ENCODE results near the gene SSH3. TPM values are rescaled to one million over a fixed set of nuclear protein-coding genes. Genes with fewer than 3 reads are reported as not detected.
A peak's percentile ranks its signal among the peaks of the same experiment; 100 is the strongest.

Gene SSH3
- total and polyA plus RNA-seq, 2 donors: 23.6 to 52.7 TPM

DNA sequence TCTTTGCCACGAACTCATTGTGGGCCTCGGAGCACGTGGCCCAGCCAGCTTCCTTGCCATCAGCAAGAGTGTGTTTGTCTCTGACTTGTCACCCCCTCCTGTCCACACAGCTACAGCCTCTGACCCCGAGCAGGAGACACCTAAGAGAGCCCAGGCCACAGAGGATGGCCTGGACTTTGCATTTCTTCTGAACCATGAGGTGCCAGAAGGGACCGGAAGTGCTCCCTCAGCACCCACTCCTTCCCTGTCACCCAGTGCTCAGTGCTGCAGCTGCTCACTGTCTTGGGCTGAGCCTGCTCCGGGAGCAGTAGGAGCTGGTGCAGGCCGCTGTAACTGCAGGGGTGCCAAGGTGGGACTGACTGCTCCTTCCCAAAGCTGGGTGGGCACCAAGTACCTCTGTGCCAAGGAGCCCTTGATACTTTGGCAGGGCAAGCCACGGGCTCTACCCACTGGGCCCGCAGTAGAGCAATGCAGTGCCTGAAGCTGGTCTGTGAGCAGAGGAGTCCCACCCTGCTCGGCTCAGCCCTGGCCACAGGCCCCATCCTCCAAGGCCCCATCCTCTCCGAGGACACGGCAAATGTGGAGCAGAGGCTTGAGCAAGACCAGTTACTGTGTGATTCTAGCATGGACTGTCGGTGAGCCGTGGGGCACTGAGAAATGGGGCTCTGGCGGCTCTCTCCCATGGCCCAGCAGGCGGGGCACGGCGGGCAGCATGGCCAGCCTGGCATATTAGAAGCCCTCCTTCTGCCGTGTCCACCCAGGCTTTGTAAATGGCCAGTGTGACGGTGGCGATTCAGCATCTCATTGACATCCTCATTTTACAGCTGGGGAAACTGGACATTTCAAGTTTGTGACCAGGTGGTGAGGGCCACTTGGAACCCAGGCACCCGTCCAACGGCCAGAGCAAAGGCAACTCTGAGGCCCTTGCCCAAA lies 30.7 kb upstream of the SSH3 start:
- no peak for DNase-seq (ENCODE audit: extremely low spot score)
- Histone ChIP-seq H3K4me1 (ENCODE audit: insufficient read depth) (peaks cover 2% of the 10 kb centered on the region), H3K27ac (ENCODE audit: low read depth) (peak overlapping the region; percentile 35), H3K4me3 (ENCODE audit: low read depth, low read length) (no peak overlapping the region), H3K36me3 (ENCODE audit: insufficient read depth) (no peaks in the 10 kb centered on the region)
- 71% methylated on average over 23 of the region's 23 CpGs for WGBS

DNA sequence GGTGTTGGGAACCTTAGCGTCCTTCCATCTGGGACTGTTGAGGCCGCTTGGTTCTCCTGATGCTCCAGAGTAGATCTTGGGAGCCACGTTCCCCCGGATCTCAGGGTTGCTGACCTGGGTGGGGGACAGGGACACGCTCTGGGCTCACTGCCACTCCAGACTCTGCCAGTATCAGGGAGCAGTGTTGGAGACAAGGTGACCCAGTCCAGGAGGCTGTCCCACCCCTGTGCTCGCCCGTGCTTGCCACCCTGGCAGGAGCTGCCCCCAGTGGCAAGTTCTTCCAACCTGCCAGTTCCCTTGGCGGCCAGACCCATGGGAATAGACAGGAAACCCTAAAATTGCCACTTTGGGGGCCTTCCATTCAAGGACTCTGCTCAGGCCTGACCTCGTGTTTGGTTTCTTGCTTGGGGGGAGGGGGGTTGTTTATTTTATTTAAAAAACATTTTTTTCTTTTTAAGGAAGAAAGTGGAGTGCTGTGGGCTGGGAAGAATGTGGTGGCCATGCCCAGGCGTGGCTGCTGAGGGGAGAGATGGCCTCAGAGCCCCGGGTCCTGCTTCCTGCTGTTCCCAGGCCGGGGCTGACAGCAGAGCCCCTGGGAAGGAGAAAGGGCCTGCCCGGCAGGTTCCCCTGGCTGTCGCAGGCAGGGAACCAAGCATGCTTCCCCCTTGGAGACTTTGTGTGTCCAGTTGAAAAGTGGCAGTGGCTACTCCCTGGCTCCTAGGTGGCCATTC lies 29.9 kb upstream of the SSH3 start:
- Histone ChIP-seq H3K36me3 (ENCODE audit: insufficient read depth) (no peaks in the 10 kb centered on the region), H3K27ac (ENCODE audit: low read depth) (peak overlapping the region; percentile 45), H3K4me1 (ENCODE audit: insufficient read depth) (peaks cover 2% of the 10 kb centered on the region), H3K4me3 (ENCODE audit: low read depth, low read length) (no peak overlapping the region)
- 51% methylated on average over 14 of the region's 14 CpGs for WGBS
- DNase-seq (ENCODE audit: extremely low spot score): no peak

DNA sequence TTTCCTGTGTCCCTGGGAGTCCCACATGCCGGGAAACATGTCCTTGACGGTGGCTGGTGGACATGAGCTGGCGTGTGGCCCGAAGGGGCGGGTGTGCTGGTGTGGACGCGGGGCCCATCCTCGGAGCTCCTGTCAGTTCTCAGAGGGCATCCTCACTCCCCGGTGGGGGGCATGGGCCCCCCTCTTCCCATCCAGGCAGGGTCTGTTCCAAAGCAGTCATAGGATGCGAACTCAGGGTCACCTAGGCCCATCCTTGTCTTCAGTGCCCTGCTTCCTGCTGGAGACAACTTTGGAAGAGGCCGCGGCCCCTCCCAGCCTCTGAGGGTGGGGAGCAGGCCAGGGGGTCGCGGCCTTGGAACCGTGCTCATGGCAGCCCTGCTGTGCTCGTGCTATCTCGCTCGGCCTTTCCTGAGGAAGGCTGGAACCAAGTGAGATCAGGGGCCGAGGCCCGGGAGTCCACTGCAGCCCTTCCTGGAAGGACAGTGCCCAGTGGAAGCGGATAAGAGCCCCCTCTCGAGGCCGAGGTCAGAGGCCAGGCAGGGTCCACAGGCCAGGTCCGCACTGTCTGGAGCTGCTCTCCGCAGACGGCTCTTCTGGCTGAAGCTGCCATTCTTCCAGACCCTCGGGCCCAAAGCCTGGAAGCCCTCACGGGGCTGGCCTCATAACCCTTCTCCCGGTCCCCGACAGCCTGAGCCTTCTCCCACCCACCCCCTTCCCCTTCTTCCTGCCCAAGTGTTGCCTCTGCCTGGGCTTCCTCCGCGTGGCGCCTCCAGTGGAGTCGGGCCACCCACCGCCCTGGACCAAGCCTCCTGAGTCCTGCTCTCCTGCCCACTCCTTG lies 28.3 kb upstream of the SSH3 start:
- 58% methylated on average over 35 of the region's 35 CpGs for WGBS
- no peak for DNase-seq (ENCODE audit: extremely low spot score)
- no peak overlapping the region for H3K4me3 ChIP-seq (ENCODE audit: low read depth, low read length)
- peaks cover 2% of the 10 kb centered on the region for H3K4me1 ChIP-seq (ENCODE audit: insufficient read depth)
- no peaks in the 10 kb centered on the region for H3K36me3 ChIP-seq (ENCODE audit: insufficient read depth)
- no peak overlapping the region for H3K27ac ChIP-seq (ENCODE audit: low read depth)

DNA sequence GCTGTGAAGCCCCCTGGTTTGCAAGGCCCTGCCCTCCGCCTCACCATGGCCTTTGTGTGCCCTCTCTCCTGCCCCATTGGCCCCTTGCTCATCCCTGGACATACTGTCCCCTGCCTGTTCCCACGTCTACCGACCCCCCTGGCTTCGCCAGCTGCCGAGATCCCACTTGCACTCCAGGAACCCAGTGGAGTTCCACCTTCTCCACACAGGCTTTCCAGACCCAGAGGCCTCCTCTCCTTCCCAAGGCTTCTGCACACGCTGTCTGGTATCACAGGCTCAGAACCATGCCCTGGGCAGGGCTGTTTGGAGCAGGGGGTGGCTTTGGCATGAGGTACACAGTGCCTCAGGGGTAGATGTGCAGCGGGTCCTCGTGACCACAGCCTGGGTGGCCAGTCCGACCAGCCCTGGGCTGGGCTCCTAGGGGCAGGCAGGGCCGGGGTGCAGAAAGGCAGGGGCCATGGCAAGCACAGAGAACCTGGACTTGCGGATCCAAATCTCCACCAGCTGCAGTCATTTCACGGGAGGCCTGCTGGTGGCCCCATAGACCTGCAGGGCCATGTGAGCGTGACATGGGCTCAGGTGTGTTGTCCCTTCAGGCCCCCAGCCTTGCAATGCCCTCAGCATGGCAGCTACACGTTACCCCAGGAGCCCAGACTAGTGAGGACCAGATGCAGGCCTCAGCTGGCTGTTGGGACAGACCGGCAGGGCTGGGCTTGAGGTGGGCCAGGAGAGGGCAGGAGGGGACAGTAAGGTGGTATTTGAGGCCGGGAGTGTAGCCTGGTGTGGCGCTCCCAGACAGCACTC lies 27.5 kb upstream of the SSH3 start:
- H3K36me3 ChIP-seq (ENCODE audit: insufficient read depth): no peaks in the 10 kb centered on the region
- peaks cover 2% of the 10 kb centered on the region for H3K4me1 ChIP-seq (ENCODE audit: insufficient read depth)
- no peak for DNase-seq (ENCODE audit: extremely low spot score)
- whole genome bisulfite sequencing: 85% methylated on average over 17 of the region's 17 CpGs
- H3K4me3 ChIP-seq (ENCODE audit: low read depth, low read length): no peak overlapping the region
- H3K27ac ChIP-seq (ENCODE audit: low read depth): peak overlapping the region; percentile 19

DNA sequence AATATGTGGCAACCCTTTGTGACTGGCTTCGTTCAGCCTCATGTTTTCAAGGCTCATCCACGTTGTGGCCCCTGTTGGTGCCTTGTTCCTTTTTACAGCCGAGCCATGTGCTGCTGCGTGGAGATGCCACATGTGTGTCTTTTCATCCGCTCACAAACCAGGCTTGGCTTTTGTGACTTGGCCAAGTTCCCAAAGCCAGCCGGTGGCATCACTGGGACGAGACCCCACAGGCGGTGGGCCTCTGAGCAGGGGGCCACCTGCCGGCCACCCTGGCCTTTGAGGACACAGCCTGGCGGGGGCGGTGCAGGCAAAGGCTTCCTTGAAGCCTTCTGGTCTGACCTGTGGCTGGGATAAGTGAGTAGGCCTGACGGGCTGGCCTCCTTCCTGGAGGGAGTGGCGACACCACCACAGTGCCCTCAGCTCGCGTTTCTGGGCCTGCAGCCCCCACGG lies 26.5 kb upstream of the SSH3 start:
- Histone ChIP-seq H3K4me1 (ENCODE audit: insufficient read depth) (no peaks in the 10 kb centered on the region), H3K4me3 (ENCODE audit: low read depth, low read length) (peak overlapping the region; percentile 15), H3K36me3 (ENCODE audit: insufficient read depth) (peaks cover 3% of the 10 kb centered on the region), H3K27ac (ENCODE audit: low read depth) (peak overlapping the region; percentile 83)
- 22% methylated on average over 16 of the region's 16 CpGs for WGBS
- DNase-seq (ENCODE audit: extremely low spot score): no peak

DNA sequence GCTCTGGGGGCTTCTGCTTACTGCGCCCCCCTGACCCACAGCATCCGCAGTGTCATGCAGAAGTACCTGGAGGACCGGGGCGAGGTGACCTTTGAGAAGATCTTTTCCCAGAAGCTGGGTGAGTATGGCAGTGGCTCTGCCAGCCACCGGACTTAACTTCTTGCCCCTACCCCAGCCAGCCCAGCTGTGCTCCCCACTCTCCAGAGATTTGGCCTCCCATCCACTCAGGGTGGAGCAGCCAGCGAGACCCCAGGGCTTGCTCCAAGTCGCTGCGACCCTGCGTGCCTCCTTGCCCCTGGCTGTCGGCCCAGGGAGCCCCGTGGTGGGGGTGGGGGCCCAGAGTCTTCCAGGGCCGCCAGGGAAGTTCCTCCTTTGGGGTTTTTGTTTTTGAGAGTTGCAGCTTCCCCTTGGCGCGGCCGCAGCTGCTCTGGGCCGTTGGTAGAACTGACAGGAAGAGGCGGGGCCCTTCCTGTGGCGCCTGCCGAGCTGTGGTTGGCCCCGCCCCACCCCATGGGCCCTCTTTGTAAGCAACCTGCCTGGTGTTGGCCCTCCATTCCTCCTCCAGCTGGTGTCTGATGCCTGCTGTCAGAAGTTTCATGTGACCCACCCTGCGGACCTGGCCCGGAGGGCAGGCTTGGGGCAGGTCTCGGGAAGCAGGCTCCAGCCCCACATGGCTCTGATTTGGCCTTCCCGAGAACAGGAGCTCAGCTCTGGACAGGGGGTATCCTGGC lies 25.9 kb upstream of the SSH3 start:
- peak overlapping the region; percentile 15 for H3K4me3 ChIP-seq (ENCODE audit: low read depth, low read length)
- H3K4me1 ChIP-seq (ENCODE audit: insufficient read depth): no peaks in the 10 kb centered on the region
- WGBS: 13% methylated on average over 24 of the region's 24 CpGs

DNA sequence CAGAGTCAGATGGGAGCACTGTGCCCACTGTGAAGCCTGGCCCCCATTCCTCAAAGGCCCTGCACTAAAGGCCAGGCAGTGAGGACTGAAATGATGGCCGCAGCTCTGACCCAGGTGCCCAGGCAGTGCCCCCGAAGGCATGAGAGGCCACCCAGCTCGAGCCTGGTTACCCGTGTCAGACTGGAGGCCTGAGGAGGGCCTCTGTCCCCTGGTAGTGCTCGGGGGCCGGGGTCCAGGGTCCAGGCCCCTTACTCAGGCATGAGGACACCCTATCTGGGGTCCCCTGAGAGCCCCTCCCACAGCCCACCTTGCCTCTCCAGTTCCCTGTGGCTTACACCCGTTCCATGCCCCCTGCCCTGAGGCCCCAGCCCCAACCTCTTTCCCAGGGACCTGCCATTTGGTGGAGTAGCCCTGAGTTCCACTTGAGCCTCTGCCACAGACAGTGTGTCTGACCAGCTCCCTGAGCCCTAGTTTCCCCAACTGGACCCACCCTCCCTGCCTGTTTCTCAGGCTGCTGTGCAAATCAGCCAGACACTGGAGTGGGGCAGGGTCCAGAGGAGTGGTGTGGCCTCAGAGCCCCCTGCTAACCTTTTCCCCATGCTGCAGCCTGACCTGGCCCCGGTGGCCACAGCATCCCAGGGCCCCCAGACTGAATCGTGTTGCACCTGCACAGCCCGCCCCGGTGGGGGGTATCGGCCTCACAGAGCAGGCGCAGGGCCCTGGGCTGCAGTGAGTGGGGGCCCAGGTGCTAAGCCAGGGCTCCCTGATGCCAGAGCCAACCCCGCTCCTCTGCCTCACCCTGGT lies 25.0 kb upstream of the SSH3 start:
- DNase-seq (ENCODE audit: extremely low spot score): no peak
- H3K4me1 ChIP-seq (ENCODE audit: insufficient read depth): no peaks in the 10 kb centered on the region
- peaks cover 4% of the 10 kb centered on the region for H3K36me3 ChIP-seq (ENCODE audit: insufficient read depth)
- H3K27ac ChIP-seq (ENCODE audit: low read depth): peak overlapping the region; percentile 57
- H3K4me3 ChIP-seq (ENCODE audit: low read depth, low read length): no peak overlapping the region
- 87% methylated on average over 14 of the region's 14 CpGs for WGBS

More for the DNA sequence above, 25.9 kb upstream of the SSH3 start:
- Histone ChIP-seq H3K36me3 (ENCODE audit: insufficient read depth) (peaks cover 4% of the 10 kb centered on the region), H3K27ac (ENCODE audit: low read depth) (peak overlapping the region; percentile 83)
- DNase-seq (ENCODE audit: extremely low spot score): no peak

DNA sequence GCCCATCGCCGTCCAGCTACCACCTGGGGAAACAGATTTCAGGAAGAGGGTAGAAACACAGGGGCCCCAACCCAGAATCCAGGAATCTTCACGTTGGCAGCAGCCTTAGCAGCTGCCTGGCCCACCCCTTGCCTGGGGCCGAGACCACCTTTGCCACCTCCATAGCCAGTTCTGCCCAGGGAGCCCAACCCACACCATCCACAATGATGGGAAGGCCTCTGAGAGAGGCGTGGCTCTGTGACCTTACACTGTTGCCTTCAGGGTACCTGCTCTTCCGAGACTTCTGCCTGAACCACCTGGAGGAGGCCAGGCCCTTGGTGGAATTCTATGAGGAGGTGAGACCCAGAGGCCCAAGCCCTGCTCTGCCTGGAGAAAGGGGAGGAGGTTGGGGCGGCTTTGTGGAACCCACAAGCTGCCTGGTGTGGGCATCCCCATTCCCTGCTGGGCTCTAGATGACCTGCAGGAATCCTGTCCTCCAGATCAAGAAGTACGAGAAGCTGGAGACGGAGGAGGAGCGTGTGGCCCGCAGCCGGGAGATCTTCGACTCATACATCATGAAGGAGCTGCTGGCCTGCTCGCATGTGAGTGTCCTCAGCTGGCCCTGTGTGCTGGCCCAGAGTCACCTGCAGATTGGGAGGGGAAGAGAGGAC lies 24.3 kb upstream of the SSH3 start:
- 91% methylated on average over 14 of the region's 14 CpGs for WGBS
- H3K4me1 ChIP-seq (ENCODE audit: insufficient read depth): no peaks in the 10 kb centered on the region
- DNase-seq (ENCODE audit: extremely low spot score): no peak
- peaks cover 4% of the 10 kb centered on the region for H3K36me3 ChIP-seq (ENCODE audit: insufficient read depth)
- H3K4me3 ChIP-seq (ENCODE audit: low read depth, low read length): no peak overlapping the region
- no peak overlapping the region for H3K27ac ChIP-seq (ENCODE audit: low read depth)

DNA sequence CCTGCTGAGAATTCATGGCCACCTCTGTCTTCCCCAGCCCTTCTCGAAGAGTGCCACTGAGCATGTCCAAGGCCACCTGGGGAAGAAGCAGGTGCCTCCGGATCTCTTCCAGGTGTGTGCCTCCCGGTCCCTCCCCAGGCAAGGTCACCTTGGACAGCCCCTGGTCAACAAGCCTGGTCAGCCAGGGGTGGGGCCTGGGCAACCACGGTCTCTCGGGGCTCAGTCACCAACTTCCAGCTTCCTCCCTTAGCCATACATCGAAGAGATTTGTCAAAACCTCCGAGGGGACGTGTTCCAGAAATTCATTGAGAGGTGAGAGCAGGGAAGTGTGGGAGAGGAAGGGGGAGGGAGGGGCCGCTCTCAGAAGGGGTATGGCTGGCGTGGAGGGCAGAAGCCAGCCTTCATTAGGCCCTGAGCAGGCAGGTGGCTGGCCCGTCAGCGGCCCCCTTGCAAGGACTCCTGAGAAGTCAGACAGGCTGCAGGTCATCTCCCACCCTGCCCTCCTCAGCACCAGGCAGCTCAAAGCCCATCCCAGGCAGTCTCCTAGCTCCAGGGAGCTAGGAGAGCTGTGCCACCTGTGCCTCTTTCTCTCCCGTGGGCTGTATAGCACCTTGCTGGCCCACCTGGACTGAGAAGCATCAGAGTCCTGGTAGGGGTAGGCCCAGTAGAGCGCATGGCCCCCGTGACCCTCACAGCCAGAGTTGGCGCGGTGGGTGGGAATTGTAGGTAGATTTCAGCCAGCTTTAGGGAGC lies 23.6 kb upstream of the SSH3 start:
- H3K4me1 ChIP-seq (ENCODE audit: insufficient read depth): no peaks in the 10 kb centered on the region
- WGBS: 86% methylated on average over 17 of the region's 17 CpGs

DNA sequence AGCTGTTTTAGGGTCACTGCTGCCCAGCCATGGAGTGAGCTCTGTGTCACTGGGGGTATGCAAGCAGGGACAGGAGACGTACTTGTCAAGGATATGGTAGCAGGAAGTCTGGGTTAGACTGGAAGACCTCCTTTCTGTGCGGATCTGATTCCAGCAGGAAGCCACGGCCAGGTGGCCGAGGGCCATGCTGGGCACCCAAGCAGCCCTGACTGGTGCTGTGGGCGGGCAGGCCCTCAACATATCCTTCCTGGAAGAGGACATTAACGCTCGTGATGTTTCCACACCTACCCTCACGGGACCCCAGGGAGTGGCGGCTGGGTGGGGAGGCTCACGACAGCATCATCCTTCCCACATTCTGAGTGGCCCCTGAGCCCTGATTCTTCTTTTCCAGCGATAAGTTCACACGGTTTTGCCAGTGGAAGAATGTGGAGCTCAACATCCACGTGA lies 23.0 kb upstream of the SSH3 start:
- no peak for DNase-seq (ENCODE audit: extremely low spot score)
- WGBS: 80% methylated on average over 13 of the region's 13 CpGs
- Histone ChIP-seq H3K27ac (ENCODE audit: low read depth) (no peak overlapping the region), H3K36me3 (ENCODE audit: insufficient read depth) (peaks cover 10% of the 10 kb centered on the region), H3K4me3 (ENCODE audit: low read depth, low read length) (no peak overlapping the region), H3K4me1 (ENCODE audit: insufficient read depth) (no peaks in the 10 kb centered on the region)

More for the DNA sequence above, 23.6 kb upstream of the SSH3 start:
- no peak overlapping the region for H3K4me3 ChIP-seq (ENCODE audit: low read depth, low read length)
- DNase-seq (ENCODE audit: extremely low spot score): no peak
- H3K36me3 ChIP-seq (ENCODE audit: insufficient read depth): peaks cover 6% of the 10 kb centered on the region
- H3K27ac ChIP-seq (ENCODE audit: low read depth): no peak overlapping the region
